Stimulated activated CD4-positive, alpha-beta T cell treated with anti-CD3 and anti-CD28 coated beads, Interleukin-12 subunit alpha, Interleukin-12 subunit beta, amount 100 ng/mL, for 4 hours (primary cell): ENCODE data around the gene EGFLAM.

Source experiments
- DNase-seq: peaks from one replicate; pipeline ENCODE4 v3.0.0-alpha.2; 2020

The EGFLAM gene

DNA sequence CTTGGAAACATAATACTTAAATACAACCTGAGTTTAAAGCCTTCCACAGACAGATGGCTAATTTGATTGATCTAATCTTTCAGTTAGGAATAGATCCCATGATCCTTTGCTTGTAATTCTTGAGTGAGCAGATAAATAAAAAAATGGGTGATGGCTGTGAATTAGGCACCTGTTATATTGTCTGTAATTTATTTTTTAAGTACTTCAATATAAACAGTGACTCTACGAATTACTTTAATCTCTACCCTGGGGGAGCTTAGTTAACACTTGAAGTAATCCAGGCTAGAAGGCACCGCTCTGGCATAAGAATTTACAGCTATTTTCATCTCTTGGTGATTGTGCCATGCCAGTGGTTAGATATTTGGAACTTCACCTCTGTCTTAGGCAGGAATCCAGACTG lies 9.0 kb downstream of the EGFLAM start:
- no peak for DNase-seq

- no peak for DNase-seq
Measured at GRCh38 chr5:38273626-38274025, 15.3 kb downstream of the EGFLAM start.

DNA sequence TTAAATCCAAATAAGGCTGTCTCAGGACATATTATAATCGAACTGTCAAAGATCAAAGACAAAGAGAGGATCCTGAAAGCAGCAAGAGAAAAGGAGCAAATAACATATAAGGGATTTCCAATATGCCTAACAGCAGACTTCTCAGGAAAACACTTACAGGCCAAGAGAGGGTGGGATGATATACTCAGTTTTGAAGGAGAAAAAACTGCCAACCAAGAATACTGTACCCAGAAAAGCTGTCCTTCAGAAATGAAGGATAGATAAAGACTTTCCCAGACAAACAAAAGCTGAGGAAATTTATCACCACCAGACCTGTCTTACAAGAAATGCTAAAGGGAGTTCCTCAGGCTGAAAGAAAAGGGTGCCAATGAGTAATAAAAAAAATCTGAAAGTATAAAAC lies 16.0 kb downstream of the EGFLAM start:
- DNase-seq: no peak

GRCh38 chr5:38284384-38284783 lies 26.0 kb downstream of the EGFLAM start:
- DNase-seq: no peak

- no peak for DNase-seq
Measured at GRCh38 chr5:38285226-38285625, 26.9 kb downstream of the EGFLAM start.

- DNase-seq: no peak
Measured at GRCh38 chr5:38286002-38286401, 27.6 kb downstream of the EGFLAM start.

DNA sequence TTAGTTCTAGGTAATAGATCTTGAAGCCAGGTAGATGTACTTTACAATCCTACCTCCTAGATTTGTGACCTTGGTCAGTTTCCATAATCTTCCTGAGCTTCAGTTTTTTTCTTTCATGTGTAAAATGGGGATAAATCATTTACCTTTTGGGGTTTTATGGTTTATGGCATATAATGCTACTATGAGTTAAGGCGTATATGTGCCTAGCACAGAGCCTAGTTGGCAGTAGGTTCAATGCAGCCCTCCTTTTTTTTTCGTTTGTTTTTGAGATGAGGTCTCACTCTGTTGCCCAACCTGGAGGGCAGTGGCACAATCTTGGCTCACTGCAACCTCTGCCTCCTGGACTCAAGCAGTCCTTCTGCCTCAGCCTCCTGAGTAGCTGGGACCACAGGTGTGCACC lies 28.8 kb downstream of the EGFLAM start:
- DNase-seq: no peak

DNA sequence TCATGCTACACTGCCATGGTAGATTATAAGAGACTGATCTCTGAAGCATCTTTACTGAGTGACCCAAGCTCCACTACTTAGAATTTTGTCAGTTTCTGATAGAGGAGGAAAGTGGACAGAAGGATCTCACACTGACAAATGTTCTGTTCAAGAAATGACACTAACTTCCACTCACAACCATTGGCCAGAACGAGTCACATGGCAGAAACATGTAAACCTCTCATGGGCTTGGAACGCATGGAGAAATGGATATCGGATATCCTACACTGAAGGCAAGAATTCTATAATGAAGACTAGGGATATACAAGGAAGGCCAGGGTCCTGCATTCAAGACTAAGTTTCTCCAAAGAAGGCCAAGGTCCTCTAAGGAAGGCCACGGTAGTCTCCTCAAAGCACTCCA lies 31.1 kb downstream of the EGFLAM start:
- DNase-seq: no peak

GRCh38 chr5:38290028-38290653 lies 31.8 kb downstream of the EGFLAM start:
- DNase-seq: no peak

DNA sequence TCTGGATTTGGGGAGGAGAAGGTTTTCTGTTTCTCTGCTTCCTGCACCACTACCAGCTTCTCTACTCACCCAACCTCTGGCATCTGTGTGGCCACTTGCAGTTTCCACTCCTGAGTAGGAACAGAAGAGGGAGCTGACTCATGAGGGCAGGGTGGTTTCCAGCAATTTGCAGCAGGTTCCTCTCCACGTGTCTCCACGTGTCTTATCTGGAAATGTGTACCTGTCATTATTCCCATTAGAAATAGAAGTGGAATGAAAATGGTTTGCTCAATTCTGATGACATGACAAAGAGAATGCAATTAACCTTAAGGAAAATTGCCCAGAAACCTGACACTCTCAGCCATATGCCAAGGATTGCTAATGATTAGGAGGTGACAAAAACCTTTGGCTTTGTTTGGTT lies 33.0 kb downstream of the EGFLAM start:
- DNase-seq: no peak

DNA sequence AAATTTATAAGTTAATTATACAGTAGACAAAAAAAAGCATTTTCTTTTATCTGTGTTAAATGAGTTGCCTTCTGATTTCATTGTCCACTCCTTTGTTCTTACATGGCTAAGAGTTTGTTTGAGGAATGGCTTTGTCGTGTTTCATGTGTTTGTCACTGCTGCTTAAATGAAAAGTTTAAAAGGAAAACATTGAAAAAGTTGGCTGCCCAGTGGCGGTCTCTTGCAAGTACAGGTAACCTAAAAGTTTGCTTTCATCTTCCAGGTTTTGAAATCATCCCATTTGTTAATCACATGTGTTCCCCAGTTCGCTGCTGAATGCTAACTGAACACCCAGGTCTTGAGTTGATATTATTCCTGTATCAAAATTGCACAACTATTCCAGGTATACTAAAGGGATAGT lies 33.9 kb downstream of the EGFLAM start:
- no peak for DNase-seq

DNA sequence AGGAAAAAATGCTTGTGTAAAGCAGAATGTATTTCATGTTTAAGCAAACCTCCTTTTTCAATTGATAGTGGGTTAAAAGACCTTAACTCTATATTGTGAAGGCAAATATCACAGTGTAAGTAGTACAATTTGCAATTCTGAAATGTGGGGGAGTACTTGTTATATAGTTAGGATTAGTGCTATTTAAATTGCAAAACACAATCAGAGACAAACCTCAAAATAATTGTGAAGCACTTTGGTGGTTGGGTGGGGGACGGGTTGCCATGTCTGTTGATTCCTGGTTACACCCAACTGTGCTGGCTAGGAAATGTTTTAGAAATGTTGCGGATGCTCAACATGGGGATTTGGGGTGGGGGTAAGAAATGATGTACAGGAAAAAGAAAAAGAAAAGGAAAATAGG lies 37.4 kb downstream of the EGFLAM start:
- no peak for DNase-seq

DNA sequence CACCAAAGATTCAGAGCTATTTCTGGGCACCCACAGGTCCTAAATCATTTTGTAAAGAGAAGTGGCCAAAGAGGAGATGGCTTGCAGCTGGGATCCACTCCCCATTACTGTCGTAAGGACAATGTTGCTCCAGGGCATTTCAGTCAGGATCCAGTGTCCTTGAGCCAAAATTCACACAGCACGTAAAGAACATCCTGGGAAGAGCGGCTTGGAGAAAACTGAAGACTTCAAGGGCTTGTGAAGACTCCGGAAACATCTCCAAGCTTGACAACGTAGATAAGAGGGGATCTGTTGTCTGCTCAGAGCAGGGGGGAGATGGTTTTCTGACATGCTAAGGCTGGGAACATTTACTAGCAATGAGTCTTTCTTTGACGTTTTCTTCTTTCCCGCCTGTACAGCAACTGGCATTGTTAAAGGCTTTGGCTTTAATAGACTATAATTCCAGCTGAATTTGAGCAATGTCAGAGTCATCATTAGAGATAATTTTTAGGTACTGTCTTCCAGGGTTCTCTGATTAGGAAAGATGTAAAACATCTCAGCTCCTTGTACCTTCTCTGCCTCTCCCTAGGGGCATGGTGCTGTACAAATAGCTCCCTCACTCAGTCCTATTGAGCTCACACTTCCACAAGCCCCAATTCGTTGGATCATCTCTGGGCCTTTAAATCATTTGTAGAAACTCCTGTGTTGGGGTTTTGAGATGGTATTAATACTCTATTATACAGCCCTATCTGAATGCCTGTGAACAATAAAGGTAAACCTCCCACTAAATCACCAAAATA lies 39.7 kb downstream of the EGFLAM start:
- no peak for DNase-seq

DNA sequence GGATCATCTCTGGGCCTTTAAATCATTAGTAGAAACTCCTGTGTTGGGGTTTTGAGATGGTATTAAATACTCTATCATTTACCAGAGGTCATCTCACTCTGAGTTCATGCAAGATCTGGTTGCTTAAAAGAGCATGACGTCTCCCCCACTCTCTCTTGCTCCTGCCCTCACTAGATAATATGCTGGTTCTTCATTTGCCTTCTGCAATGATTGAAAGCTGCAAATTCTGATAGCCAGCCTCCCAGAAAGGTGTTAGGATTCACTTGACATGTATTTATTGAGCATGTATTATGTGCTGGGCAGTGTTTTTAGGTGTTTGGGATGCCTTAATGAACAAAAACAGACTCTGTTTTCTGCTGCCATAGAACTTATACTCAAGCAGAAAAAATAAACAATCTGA lies 41.2 kb downstream of the EGFLAM start:
- no peak for DNase-seq

DNA sequence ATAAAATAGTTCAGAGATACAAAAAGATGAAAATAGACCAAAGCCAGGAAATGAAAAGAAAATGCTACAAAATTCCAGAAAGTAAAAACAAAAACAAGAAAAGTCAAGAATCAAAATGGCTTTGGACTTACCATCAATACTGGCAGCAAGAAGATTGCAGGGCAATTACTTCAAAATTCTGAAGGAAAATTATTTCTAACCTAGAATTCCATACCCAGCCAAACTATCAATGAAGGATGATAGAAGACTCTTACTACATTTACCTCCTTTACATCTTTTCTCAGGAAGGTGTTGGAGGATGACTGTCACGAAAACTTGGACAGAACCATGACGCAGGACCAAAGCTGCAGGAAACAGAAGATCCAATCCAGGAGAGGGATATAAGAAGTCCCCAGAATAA lies 46.8 kb downstream of the EGFLAM start:
- no peak for DNase-seq

GRCh38 chr5:38307845-38308244 lies 49.5 kb downstream of the EGFLAM start:
- DNase-seq: no peak

DNA sequence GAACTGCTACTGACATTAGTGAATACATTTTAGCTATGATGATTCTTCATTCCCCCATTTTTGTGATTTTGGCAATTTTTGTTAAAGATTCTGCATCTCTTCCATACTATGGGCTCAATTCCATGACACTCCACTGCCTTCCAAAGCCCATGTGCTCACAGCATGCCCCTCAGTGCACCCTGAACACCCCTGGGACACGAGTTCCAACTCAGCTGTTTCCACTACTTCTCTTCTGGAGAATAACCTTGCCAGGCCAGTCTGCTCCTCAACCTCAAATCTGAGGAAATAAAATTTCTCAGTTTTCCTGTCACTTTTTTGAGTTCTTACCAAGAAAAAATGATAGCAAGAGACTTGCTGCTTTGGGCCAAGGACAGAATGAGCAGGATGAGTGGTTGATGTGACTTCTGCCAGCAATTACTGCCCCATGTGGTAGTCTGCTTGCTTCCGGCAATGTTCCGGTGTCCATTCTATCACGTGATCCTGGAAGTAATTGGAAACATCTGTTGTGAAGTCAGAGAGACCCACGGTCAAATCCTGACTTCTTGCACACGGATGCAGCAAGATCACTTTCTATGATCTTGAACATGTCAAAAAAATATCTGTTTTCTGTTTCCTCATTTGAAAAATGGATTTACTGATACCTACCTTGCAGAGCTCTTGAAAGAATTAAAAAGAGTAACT lies 58.3 kb downstream of the EGFLAM start:
- no peak for DNase-seq

DNA sequence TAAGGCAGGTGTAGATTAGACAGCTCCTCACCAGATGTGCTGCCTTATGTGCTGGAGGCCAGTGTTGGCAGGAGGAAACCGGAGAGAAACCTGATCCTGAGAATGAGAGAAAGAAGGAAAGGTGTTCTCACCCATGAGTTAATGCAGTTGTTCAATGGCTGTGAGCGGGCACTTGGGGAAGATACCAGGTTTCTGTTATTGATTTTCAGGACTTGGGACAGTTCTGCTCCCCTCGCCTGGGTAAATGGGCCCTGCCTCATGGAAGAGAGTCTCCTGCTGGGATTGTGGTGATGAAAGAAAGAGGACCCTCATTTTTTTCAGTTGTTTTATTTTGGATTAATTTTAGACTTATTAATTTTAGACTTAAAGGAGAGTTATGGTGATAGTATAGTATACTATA lies 59.5 kb downstream of the EGFLAM start:
- no peak for DNase-seq

- DNase-seq: no peak
Measured at GRCh38 chr5:38319491-38319890, 61.1 kb downstream of the EGFLAM start.

DNA sequence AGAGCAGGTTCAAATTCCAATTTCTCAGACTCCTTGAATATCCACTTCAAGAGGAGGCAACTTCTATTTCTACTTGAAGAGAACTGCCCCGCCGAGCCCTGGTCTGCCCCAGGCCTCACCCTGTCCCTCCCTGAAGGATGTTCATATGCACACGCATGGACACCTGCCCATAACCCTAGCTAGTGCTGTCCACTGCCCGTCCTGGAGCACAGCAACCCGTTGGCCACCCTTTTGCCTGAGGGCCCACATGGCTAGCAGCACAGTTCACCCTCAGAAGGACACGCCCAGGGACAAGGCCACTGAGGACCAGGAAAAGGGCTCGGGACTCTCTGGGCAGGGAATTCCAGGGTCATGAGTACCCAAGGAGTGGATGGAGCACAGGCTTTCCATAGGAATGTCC lies 63.6 kb downstream of the EGFLAM start:
- DNase-seq: no peak

DNA sequence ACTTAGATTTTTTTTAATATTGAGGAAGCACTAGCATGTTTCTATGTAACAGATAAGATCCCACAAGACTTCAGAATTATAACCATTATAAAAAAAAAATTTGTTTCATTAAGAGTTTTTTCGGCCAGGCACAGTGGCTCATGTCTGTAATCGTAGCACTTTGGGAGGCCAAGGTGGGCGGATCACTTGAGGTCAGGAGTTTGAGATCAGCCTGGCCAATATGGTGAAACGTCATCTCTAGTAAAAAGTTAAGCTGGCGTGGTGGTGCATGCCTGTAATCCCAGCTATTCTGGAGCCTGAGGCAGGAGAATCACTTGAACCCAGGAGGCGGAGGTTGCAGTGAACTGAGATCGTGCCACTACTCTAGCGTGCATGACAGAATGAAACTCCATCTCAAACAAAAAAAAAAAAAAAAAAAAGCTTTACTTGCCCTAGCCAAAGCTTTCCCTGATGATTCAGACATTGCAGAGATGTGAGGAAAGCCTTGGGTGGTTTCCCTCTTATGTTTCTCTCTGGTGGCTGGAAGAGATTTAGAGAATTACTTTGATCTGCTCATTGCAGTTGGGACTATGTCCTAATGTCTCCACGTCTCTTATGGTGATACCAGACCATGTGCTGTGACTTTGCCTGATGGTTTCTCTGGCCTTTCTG lies 65.4 kb downstream of the EGFLAM start:
- DNase-seq: no peak

DNA sequence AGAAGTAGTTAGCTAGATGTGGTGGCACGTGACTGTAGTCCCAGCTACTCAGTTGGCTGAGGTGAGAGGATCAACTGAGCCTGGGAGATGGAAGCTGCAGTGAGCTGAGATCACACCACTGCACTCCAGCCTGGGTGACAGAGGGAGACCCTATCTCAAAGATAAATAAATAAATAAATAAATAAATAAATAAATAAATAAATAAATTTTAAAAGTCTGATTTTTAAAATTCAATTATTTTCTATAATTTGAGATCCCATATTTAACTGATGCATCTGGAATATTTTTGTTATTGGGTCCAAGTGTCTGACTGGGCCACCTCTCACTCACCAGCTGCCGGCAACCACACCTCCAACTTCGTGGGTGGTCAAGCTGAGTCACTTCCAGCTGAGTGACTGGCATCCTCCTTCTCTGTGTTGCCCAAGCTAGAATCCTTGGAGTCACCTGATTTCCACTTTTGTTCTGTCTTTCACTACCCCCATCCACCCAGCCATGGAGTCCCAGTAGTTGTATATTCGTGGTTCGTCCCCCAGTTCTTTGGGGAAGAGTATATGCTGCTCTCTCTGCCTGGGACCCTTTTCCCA lies 70.9 kb downstream of the EGFLAM start:
- no peak for DNase-seq

DNA sequence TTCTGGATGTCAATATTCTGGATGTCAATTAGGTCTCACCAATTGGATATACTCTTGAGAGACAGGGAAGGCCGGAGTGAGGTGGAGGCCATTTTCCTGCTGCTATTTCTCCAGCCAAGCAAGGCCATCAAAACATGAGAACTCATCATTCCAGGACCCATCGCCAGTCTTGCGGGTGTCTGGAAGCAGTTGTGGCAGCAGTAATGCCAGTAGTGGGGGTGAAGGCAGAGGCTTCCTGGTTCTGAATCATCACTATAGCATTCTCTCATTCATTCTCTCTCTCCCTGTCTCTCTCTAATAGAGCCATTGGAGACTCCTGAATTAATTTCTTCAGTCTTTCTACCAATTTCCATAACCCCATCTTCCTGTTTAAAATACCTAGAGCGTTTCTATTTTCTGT lies 71.8 kb downstream of the EGFLAM start:
- DNase-seq: no peak
